Activated naive CD4-positive, alpha-beta T cell treated with anti-CD3 and anti-CD28 coated beads, Interleukin-2, amount 50 U/mL, for 16 hours (primary cell): ENCODE measurements around the gene MEIG1.
"Not testable (repeated sequence)": the region's sequence is repeated elsewhere in the genome, so short reads cannot be mapped to it uniquely, and the experiment has no call there.

Source experiments
- DNase-seq: peaks from one replicate; pipeline ENCODE4 v3.0.0-alpha.2; 2020

MEIG1 gene

DNA sequence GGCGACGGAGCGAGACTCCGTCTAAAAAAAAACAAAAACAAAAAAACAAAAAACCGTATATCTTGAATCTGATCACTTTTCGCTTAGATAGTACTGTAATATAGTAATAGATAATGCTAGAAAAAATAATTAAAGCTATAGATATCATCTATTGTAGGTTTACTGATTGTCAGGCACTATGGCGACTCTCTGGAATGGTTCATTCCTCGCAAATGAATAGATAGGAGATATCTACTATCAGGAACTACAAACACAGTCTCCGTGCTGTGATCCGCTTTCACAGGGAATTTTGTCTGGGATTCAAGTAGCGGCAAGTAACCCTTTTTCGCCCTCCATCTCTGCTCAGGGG is 342 bp upstream of the MEIG1 start:
- no peak for DNase-seq

- DNase-seq: no peak
Observed at GRCh38 chr10:14967897-14968296, 8.7 kb downstream of the MEIG1 start.

- peak; percentile 61 for DNase-seq
Observed at GRCh38 chr10:14971867-14972448, 12.8 kb downstream of the MEIG1 start.

GRCh38 chr10:14974153-14974998 is 15.2 kb downstream of the MEIG1 start:
- not testable (repeated sequence) for DNase-seq

DNA sequence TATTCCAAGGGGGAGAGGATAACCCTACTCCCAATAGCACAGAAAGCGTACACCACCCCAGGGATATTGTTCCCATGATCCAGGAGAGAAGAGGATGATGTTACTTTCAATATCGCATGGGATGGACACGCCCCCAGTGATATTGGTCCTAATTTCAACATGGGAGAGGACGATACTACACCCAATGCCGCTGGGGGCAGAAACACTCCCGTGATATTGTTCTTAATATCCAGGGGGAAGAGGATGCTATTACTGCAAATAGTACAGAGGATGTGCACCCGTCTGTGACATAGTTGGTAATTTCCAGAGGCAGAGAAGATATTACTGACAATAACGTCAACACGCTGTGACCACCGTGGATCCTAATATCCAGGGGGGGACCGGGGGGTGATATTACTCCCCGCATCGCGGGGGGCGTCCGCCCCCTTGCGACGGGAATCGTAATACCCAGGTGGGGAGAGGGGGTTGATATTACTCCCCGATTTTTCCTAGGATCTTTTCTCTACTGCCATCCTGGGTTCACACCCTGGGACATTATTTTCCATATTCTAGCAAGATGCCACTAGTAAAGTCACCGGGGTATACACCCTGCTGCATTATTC is 16.6 kb downstream of the MEIG1 start:
- no peak for DNase-seq

DNA sequence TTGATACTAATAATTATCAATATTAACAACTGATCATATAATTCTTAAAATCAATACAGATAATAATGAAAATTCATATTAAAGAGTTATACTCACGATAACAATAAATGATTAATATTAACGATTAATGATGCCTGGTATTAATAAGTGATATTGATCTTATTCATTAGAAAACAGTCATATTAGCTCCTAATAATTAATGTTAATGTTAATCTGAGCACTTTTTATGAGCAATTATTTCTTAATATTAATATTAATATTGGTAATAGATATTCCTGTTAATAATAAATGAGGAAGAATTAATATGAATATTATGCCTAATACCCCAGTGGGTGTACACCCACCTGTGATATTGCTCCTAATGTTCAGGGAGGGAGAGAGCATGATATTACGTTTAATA is 23.6 kb downstream of the MEIG1 start:
- no peak for DNase-seq

- not testable (repeated sequence) for DNase-seq
Observed at GRCh38 chr10:14989552-14989951, 30.4 kb downstream of the MEIG1 start.

GRCh38 chr10:14991035-14991749 is 32.0 kb downstream of the MEIG1 start:
- DNase-seq: peak; percentile 76

DNA sequence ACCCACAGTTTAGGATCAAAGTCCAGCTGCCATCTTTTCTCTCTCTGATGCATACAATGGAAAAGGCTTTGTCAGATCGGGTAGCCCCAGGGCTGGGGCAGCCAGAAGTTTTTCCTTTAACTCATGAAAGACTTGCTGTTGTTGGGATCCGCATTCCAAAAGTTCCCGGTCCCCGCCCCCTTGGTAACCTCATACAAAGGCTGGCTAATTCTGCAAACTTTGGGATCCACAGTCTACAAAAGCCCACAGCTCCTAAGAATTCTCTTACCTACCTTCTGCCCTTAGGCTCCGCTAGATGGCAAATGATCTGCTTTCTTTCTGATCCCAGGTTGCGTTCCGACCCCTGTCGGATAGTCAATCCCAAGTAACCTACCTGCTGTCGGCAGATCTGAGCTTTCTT is 33.1 kb downstream of the MEIG1 start:
- not testable (repeated sequence) for DNase-seq

DNA sequence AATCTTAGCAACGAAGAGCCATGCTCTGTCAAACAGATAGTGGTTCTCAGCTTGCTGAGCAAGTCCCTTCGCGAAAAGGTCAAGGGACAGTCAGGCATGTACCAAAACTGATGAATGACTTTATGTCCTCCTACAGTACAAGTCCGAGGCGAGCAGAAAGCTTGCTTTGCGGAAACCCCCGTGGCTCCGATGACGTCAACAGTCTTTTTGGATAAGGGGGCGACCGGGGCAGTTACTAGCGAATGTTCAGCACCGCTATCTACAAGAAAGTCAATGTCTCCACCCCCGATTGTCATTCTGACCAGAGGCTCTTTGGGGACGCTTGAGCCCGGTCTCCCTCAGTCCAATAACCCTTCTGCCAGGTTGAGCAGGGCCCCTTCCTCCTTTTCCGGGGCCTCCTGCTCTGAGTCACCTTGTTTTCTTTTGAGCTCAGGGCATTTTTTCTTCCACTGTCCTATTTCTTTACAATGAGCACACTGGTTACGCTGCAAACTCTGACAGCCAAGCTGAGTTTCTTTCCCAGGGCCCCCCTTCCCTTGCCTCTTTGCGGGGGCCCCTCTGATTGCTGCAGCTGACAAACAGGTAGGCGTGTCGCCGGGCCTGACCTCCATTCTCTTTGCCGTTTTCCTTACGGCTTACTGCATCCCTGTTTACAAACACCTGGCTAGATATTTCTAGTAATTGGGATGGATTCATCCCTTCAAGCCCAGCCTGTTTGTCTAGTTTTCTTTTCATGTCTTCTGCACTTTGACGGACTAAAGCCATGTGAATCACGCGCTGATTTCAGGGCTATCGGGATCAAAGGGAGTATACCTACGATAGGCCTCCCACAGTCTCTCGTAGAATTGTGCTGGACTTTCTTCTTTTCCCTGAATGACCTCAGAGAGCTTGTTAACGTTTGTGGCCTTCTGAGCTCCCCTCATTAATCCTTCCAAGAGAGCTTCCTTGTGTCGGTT is 34.6 kb downstream of the MEIG1 start:
- DNase-seq: not testable (repeated sequence)

GRCh38 chr10:14995964-14996565 is 36.9 kb downstream of the MEIG1 start:
- DNase-seq: no peak

DNA sequence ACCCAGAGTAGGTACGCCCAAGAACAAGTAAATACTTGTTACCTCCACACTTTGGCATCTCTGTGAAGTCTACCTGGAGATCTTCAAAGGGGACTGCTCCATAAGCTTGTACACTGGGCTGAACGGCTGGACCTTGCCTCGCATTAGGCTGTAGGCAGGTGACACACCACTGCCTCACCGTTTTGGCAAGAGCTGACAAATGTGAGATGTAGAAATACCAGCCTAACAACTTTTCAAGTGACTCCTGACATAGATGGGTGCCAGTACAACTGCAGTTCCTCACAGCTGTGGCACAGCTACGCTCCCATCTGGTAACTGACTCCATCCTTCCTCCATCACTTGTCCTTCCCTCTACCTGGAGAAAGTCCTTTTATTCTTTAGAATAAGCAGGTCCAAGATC is 54.3 kb downstream of the MEIG1 start:
- not testable (repeated sequence) for DNase-seq

DNA sequence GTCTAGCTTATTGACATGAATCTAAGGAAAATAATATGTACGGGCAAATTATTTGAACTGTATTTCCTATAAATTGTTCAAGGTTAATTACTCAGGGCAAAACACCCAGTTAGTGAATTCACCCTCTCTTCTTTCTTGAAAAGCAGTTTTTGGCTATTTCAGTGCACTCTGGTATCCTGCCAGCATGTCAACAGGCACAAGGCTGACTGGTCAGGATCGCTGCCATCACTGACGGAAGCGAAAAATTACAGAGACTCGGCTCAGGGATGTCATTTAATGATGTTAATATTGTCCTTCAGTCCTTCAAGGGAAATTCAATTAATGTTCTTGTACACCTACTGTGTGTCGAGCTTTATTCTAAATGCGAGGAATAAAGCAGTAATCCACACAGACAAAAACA is 56.3 kb downstream of the MEIG1 start:
- no peak for DNase-seq

GRCh38 chr10:15020966-15021365 is 61.8 kb downstream of the MEIG1 start:
- not testable (repeated sequence) for DNase-seq
